HK-2 (cell line): ENCODE measurements around the gene AQP4.

Source experiments
- DNase-seq: peaks from one replicate; pipeline ENCODE4 v3.0.0-alpha.2; 2018; ENCODE audit not compliant: unreplicated experiment

Gene AQP4

GRCh38 chr18:26865557-26865956 is at the start of gene AQP4:
TSS of gene AQP4 (minus strand) at chr18:26865707. CDS start at chr18:26865689, 18 bp downstream.
- DNase-seq: no peak

- DNase-seq: no peak
These were observed 46.3 kb upstream of the AQP4 start for GRCh38 chr18:26911840-26912239.

- DNase-seq: no peak
These were observed 44.2 kb upstream of the AQP4 start for GRCh38 chr18:26909599-26910290.

GRCh38 chr18:26908906-26909305 is 43.4 kb upstream of the AQP4 start:
- no peak for DNase-seq

- DNase-seq: no peak
These were observed 36.8 kb upstream of the AQP4 start for GRCh38 chr18:26902291-26902690.

GRCh38 chr18:26901020-26901419 is 35.5 kb upstream of the AQP4 start:
- no peak for DNase-seq

GRCh38 chr18:26894426-26894825 is 28.9 kb upstream of the AQP4 start:
- DNase-seq: no peak

- DNase-seq: no peak
These were observed 28.5 kb upstream of the AQP4 start for GRCh38 chr18:26893996-26894395.

- no peak for DNase-seq
These were observed 22.8 kb upstream of the AQP4 start for GRCh38 chr18:26888259-26888658.

GRCh38 chr18:26875040-26875654 is 9.6 kb upstream of the AQP4 start:
- DNase-seq: no peak

GRCh38 chr18:26874283-26874682 is 8.8 kb upstream of the AQP4 start:
- no peak for DNase-seq

- DNase-seq: no peak
These were observed 4.1 kb upstream of the AQP4 start for GRCh38 chr18:26869640-26870039.

- no peak for DNase-seq
These were observed 3.6 kb upstream of the AQP4 start for GRCh38 chr18:26868968-26869586.

- no peak for DNase-seq
These were observed 2.0 kb upstream of the AQP4 start for GRCh38 chr18:26867471-26867870.

- no peak for DNase-seq
These were observed 849 bp downstream of the AQP4 start for GRCh38 chr18:26864658-26865057.

- DNase-seq: no peak
These were observed 1.5 kb downstream of the AQP4 start for GRCh38 chr18:26863921-26864497.

- peak; percentile 47 for DNase-seq
These were observed 2.2 kb downstream of the AQP4 start for GRCh38 chr18:26863122-26863879.

GRCh38 chr18:26862084-26862483 is 3.4 kb downstream of the AQP4 start:
- no peak for DNase-seq

- DNase-seq: no peak
These were observed 11.1 kb downstream of the AQP4 start for GRCh38 chr18:26854292-26854881.

- no peak for DNase-seq
These were observed 12.1 kb downstream of the AQP4 start for GRCh38 chr18:26853401-26853800.

- DNase-seq: no peak
These were observed 21.7 kb downstream of the AQP4 start for GRCh38 chr18:26843760-26844159.

- DNase-seq: no peak
These were observed 24.5 kb downstream of the AQP4 start for GRCh38 chr18:26840965-26841364.
